Liver (tissue), 9 donors: ENCODE measurements around the gene BRI3BP. TPM values are rescaled to one million over a fixed set of nuclear protein-coding genes. Genes with fewer than 3 reads are reported as not detected.

Source experiments
- DNase-seq: peaks from one replicate; pipeline ENCODE4 v3.0.0-alpha.2; 2017; ENCODE audit warnings: low spot score
- H3K27ac ChIP-seq, 2 donors: one replicate each; pipeline ENCODE4 v1.7.0; 2013; ENCODE audit warnings: inconsistent platforms in 2 of 2, low read length in 2 of 2, control low read depth in 1 of 2, low read depth in 1 of 2, mild to moderate bottlenecking in 1 of 2
- H3K27me3 ChIP-seq, 4 donors: one replicate each; pipeline versions ENCODE4 v1.6.1 to v1.7.0; 2013; ENCODE audit warnings: low read length in 3 of 4, inconsistent platforms in 1 of 4, mild to moderate bottlenecking in 1 of 4, moderate library complexity in 1 of 4; ENCODE audit not compliant: control insufficient read depth in 4 of 4, insufficient read depth in 4 of 4
- H3K36me3 ChIP-seq, 4 donors: one replicate each; pipeline versions ENCODE4 v1.6.1 to v1.7.0; 2013; ENCODE audit warnings: low read length in 3 of 4, mild to moderate bottlenecking in 3 of 4, low read depth in 1 of 4, moderate library complexity in 1 of 4; ENCODE audit not compliant: control insufficient read depth in 4 of 4, insufficient read depth in 3 of 4
- H3K4me1 ChIP-seq, 4 donors: one replicate each; pipeline versions ENCODE4 v1.6.1 to v1.7.0; 2013; ENCODE audit warnings: low read length in 3 of 4, mild to moderate bottlenecking in 3 of 4, moderate library complexity in 1 of 4; ENCODE audit not compliant: control insufficient read depth in 4 of 4, insufficient read depth in 4 of 4
- H3K4me3 ChIP-seq, 3 donors: one replicate each; pipeline versions ENCODE4 v1.6.1 to v1.7.0; 2013; ENCODE audit warnings: low read length in 3 of 3, control low read depth in 1 of 3, low read depth in 1 of 3, mild to moderate bottlenecking in 1 of 3
- H3K9ac ChIP-seq, 2 donors: one replicate each; pipeline ENCODE4 v1.7.0; 2013; ENCODE audit warnings: low read length in 2 of 2, mild to moderate bottlenecking in 2 of 2, moderate library complexity in 2 of 2, control low read depth in 1 of 2, low read depth in 1 of 2
- H3K9me3 ChIP-seq, 4 donors: one replicate each; pipeline versions ENCODE4 v1.6.1 to v1.7.0; 2013; ENCODE audit warnings: low read length in 3 of 4; ENCODE audit not compliant: control insufficient read depth in 4 of 4
- ATF3 ChIP-seq: IDR thresholded peaks from 2 replicates; pipeline ENCODE4 v1.6.1; 2016; ENCODE audit warnings: antibody characterized with exemption
- EGR1 ChIP-seq, 2 donors: IDR thresholded peaks; 2 replicates each; pipeline ENCODE4 v1.6.1; 2016 to 2018; ENCODE audit warnings: antibody characterized with exemption in 2 of 2, low read depth in 2 of 2
- FOXA2 ChIP-seq: IDR thresholded peaks from 2 replicates; pipeline ENCODE4 v1.6.1; 2016; ENCODE audit warnings: antibody characterized with exemption
- GABPA ChIP-seq, 2 donors: IDR thresholded peaks in 1 of 2; conservative IDR thresholded peaks in 1 of 2; 2 replicates each; pipeline ENCODE4 v1.6.1; 2016; ENCODE audit warnings: antibody characterized with exemption in 2 of 2, mild to moderate bottlenecking in 1 of 2, moderate library complexity in 1 of 2
- HNF4A ChIP-seq, 2 donors: conservative IDR thresholded peaks; 2 replicates each; pipeline ENCODE4 v1.6.1; 2016; ENCODE audit warnings: antibody characterized with exemption in 2 of 2, mild to moderate bottlenecking in 2 of 2
- HNF4G ChIP-seq: IDR thresholded peaks from 2 replicates; pipeline ENCODE4 v1.6.1; 2016; ENCODE audit warnings: antibody characterized with exemption
- JUND ChIP-seq, 2 donors: IDR thresholded peaks; 2 replicates each; pipeline ENCODE4 v1.6.1; 2016; ENCODE audit warnings: antibody characterized with exemption in 2 of 2
- MAX ChIP-seq: IDR thresholded peaks from 2 replicates; pipeline ENCODE4 v1.6.1; 2016; ENCODE audit warnings: antibody characterized with exemption
- NR2F2 ChIP-seq: IDR thresholded peaks from 2 replicates; pipeline ENCODE4 v1.6.1; 2016; ENCODE audit warnings: antibody characterized with exemption
- RAD21 ChIP-seq, 2 donors: IDR thresholded peaks; 2 replicates each; pipeline ENCODE4 v1.6.1; 2016; ENCODE audit warnings: antibody characterized with exemption in 2 of 2, mild to moderate bottlenecking in 2 of 2
- RXRA ChIP-seq, 2 donors: IDR thresholded peaks; 2 replicates each; pipeline ENCODE4 v1.6.1; 2017 to 2018; ENCODE audit warnings: antibody characterized with exemption in 2 of 2, mild to moderate bottlenecking in 1 of 2
- SP1 ChIP-seq: IDR thresholded peaks from 2 replicates; pipeline ENCODE4 v1.6.1; 2018; ENCODE audit warnings: antibody characterized with exemption, mild to moderate bottlenecking
- TAF1 ChIP-seq: conservative IDR thresholded peaks from 2 replicates; pipeline ENCODE4 v1.6.1; 2016; ENCODE audit warnings: antibody characterized with exemption, mild to moderate bottlenecking
- YY1 ChIP-seq: IDR thresholded peaks from 2 replicates; pipeline ENCODE4 v1.6.1; 2016; ENCODE audit warnings: antibody characterized with exemption, mild to moderate bottlenecking
- ZBTB33 ChIP-seq: IDR thresholded peaks from 2 replicates; pipeline ENCODE4 v1.6.1; 2016; ENCODE audit warnings: antibody characterized with exemption
- WGBS: extraction: QIAGEN DNeasy Blood & Tissue Kit; methylation state at CpG from one replicate; pipeline ENCODE4 v1.1.7; 2013; 5-methylcytosine and 5-hydroxymethylcytosine counted together
- polyA plus RNA-seq, 2 donors: library from polyadenylated mRNA; stranded (reverse) in 1 of 2; unstranded in 1 of 2; fragments of 200-250 nt in 1 of 2; fragments of >200 nt in 1 of 2; fragmentation: Nextera tagmentation in 1 of 2; extraction: Ambion mirVana in 1 of 2; gene quantifications; one replicate each; pipeline versions ENCODE4 v1.2.1 to v1.2.3, GENCODE V29; 2013 to 2015
- total RNA-seq, 2 donors: library from RNA; depleted of rRNA; stranded (reverse); fragments of >200 nt; gene quantifications; one replicate each; pipeline ENCODE4 v1.2.3, GENCODE V29; 2014
- TF ChIP-seq, protein P1 (sequence below): IDR thresholded peaks from 2 replicates; pipeline ENCODE4 v1.6.1; 2016; ENCODE audit warnings: antibody characterized with exemption, mild to moderate bottlenecking
- TF ChIP-seq, protein P2 (sequence below): fragments of 150-350 bp; IDR thresholded peaks from 2 replicates; pipeline ENCODE4 v1.5.1; 2017; ENCODE audit warnings: improper control_type of control experiment, low read depth, low read length; ENCODE audit not compliant: missing input control
- donor health status: healthy.
- donor health status: healthy.
- donor health status: healthy.
- donor health status: healthy.
- donor health status: healthy.

Gene BRI3BP
- total and polyA plus RNA-seq, 4 donors: 2.4 to 15.3 (median 4.7) TPM

- no peaks in the 10 kb centered on the region for H3K9me3 ChIP-seq
- H3K9ac ChIP-seq: no peak overlapping the region
- H3K27ac ChIP-seq: no peak overlapping the region
- DNase-seq: no peak
- H3K27me3 ChIP-seq: no peaks in the 10 kb centered on the region
- H3K4me3 ChIP-seq: no peak overlapping the region
- peaks cover 10 to 64% (median 30%) of the 10 kb centered on the region in 4 donors for H3K36me3 ChIP-seq
- H3K4me1 ChIP-seq: no peaks in the 10 kb centered on the region
- no peak for TF ChIP-seq ZBTB33
- TF ChIP-seq RAD21 (IDR thresholded peaks at IDR 0.05): no peak
- no peak for TF ChIP-seq RXRA (IDR thresholded peaks at IDR 0.05)
- no peak for TF ChIP-seq NR2F2
- TF ChIP-seq HNF4A (conservative IDR thresholded peaks at IDR 0.05): no peak
- TF ChIP-seq, protein P1, sequence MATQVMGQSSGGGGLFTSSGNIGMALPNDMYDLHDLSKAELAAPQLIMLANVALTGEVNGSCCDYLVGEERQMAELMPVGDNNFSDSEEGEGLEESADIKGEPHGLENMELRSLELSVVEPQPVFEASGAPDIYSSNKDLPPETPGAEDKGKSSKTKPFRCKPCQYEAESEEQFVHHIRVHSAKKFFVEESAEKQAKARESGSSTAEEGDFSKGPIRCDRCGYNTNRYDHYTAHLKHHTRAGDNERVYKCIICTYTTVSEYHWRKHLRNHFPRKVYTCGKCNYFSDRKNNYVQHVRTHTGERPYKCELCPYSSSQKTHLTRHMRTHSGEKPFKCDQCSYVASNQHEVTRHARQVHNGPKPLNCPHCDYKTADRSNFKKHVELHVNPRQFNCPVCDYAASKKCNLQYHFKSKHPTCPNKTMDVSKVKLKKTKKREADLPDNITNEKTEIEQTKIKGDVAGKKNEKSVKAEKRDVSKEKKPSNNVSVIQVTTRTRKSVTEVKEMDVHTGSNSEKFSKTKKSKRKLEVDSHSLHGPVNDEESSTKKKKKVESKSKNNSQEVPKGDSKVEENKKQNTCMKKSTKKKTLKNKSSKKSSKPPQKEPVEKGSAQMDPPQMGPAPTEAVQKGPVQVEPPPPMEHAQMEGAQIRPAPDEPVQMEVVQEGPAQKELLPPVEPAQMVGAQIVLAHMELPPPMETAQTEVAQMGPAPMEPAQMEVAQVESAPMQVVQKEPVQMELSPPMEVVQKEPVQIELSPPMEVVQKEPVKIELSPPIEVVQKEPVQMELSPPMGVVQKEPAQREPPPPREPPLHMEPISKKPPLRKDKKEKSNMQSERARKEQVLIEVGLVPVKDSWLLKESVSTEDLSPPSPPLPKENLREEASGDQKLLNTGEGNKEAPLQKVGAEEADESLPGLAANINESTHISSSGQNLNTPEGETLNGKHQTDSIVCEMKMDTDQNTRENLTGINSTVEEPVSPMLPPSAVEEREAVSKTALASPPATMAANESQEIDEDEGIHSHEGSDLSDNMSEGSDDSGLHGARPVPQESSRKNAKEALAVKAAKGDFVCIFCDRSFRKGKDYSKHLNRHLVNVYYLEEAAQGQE: no peak
- TF ChIP-seq, protein P2, sequence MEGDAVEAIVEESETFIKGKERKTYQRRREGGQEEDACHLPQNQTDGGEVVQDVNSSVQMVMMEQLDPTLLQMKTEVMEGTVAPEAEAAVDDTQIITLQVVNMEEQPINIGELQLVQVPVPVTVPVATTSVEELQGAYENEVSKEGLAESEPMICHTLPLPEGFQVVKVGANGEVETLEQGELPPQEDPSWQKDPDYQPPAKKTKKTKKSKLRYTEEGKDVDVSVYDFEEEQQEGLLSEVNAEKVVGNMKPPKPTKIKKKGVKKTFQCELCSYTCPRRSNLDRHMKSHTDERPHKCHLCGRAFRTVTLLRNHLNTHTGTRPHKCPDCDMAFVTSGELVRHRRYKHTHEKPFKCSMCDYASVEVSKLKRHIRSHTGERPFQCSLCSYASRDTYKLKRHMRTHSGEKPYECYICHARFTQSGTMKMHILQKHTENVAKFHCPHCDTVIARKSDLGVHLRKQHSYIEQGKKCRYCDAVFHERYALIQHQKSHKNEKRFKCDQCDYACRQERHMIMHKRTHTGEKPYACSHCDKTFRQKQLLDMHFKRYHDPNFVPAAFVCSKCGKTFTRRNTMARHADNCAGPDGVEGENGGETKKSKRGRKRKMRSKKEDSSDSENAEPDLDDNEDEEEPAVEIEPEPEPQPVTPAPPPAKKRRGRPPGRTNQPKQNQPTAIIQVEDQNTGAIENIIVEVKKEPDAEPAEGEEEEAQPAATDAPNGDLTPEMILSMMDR: no peak
- no peak for TF ChIP-seq GABPA (IDR thresholded peaks at IDR 0.05 in 1 of 2, conservative IDR thresholded peaks at IDR 0.05 in 1 of 2)
- no peak for TF ChIP-seq JUND (IDR thresholded peaks at IDR 0.05)
- TF ChIP-seq HNF4G: no peak
- TF ChIP-seq SP1: no peak
- TF ChIP-seq TAF1: no peak
- no peak for TF ChIP-seq YY1
- TF ChIP-seq FOXA2: no peak
- no peak for TF ChIP-seq EGR1 (IDR thresholded peaks at IDR 0.05; ENCODE audit: low read depth in 2 of 2)
- TF ChIP-seq MAX: no peak
- no peak for TF ChIP-seq ATF3
- 95% methylated on average over 22 of the region's 22 CpGs for WGBS
Observed at GRCh38 chr12:124967016-124967739, 26.3 kb upstream of the BRI3BP start.
